HepG2 (cell line): ENCODE data around the gene ANKK1. TPM values are rescaled to one million over a fixed set of nuclear protein-coding genes. Genes with fewer than 3 reads are reported as not detected.

Experiments used
- ATAC-seq: fragments of 200-7000 bp; cut with Tn5 transposase; 3 replicates; pipeline ENCODE4 v1.9.1; 2020; ENCODE audit warnings: mild to moderate bottlenecking, moderate library complexity
- BruUV-seq: library from RNA; stranded (reverse); fragments of 400-500 nt; replicated peaks from 2 replicates; lab custom pipeline; 2021; lab: Mats Ljungman, UMichigan
- CTCF ChIA-PET: fragments of 300-600 bp; formaldehyde crosslinking; extraction: SDS; loops from one replicate; lab custom pipeline; 2021; ENCODE audit warnings: low total read pairs, inconsistent platforms, low intra/inter-chr PET ratio; lab: Yijun Ruan, JAX
- POLR2A ChIA-PET: fragments of 350-600 bp; sonication (Branson Sonifier 250); formaldehyde crosslinking; loops from one replicate; lab custom pipeline; 2020; ENCODE audit warnings: antibody characterized with exemption, inconsistent platforms; lab: Yijun Ruan, JAX
- DNase-seq: peaks from one replicate; pipeline ENCODE4 v3.0.0-alpha.2; 2015; ENCODE audit warnings: low spot score
- FAIRE-seq: peaks from 3 replicates; lab custom pipeline; 2011; peaks lifted over from hg19 to GRCh38; lab: Jason Lieb, UNC
- H2AFZ ChIP-seq: one replicate; pipeline ENCODE4 v1.6.1; 2011; ENCODE audit warnings: low read length, inconsistent platforms
- H3K27ac ChIP-seq: fragments of 300-600 bp; 3 replicates; pipeline ENCODE4 v1.8.0; 2011; ENCODE audit warnings: mixed run types, mild to moderate bottlenecking, mixed read lengths, low read length, inconsistent platforms; ENCODE audit not compliant: insufficient read depth; ENCODE audit errors: extremely low read length
- H3K27me3 ChIP-seq, 2 experiments: fragments of 200-600 bp in 1 of 2; 2 replicates in 1 of 2; 3 replicates in 1 of 2; pipeline versions ENCODE4 v1.6.0 to v1.8.0; 2011; ENCODE audit warnings: low read length in 2 of 2, mild to moderate bottlenecking in 2 of 2, moderate library complexity in 2 of 2, inconsistent platforms in 1 of 2; ENCODE audit not compliant: insufficient read depth in 2 of 2, control insufficient read depth in 1 of 2
- H3K36me3 ChIP-seq, 2 experiments: fragments of 200-600 bp in 1 of 2; replicated peaks in 1 of 2; 2 replicates in 1 of 2; 3 replicates in 1 of 2; pipeline versions ENCODE4 v1.5.1 to v1.8.0; 2011; ENCODE audit warnings: low read length in 2 of 2, inconsistent platforms in 1 of 2; ENCODE audit not compliant: insufficient read depth in 2 of 2, control insufficient read depth in 1 of 2
- H3K4me1 ChIP-seq: 2 replicates; pipeline ENCODE4 v1.5.1; 2012; ENCODE audit warnings: low read length, inconsistent platforms; ENCODE audit not compliant: insufficient read depth
- H3K4me2 ChIP-seq: 2 replicates; pipeline ENCODE4 v1.6.0; 2011; ENCODE audit warnings: low read depth, low read length, inconsistent platforms
- H3K4me3 ChIP-seq, 3 experiments: fragments of 200-600 bp in 1 of 3; sonication (generic), shearing (Covaris generic) in 1 of 3; replicated peaks in 1 of 3; 2 replicates each; pipeline ENCODE4 v1.5.1; 2011 to 2016; ENCODE audit warnings: low read length in 3 of 3, inconsistent platforms in 2 of 3, low read depth in 2 of 3, mild to moderate bottlenecking in 2 of 3, control low read depth in 1 of 3, mixed read lengths in 1 of 3; ENCODE audit not compliant: insufficient read depth in 1 of 3
- H3K79me2 ChIP-seq: one replicate; pipeline ENCODE4 v1.6.1; 2011; ENCODE audit warnings: low read length, inconsistent platforms; ENCODE audit not compliant: insufficient read depth
- H3K9ac ChIP-seq: 2 replicates; pipeline ENCODE4 v1.6.0; 2011; ENCODE audit warnings: mild to moderate bottlenecking, low read depth, low read length, inconsistent platforms; ENCODE audit not compliant: insufficient read depth
- H3K9me3 ChIP-seq: 2 replicates; pipeline ENCODE4 v1.5.1; 2012; ENCODE audit warnings: mild to moderate bottlenecking, low read length
- H4K20me1 ChIP-seq: 2 replicates; pipeline ENCODE4 v1.6.0; 2011; ENCODE audit warnings: inconsistent platforms, mild to moderate bottlenecking, low read length, moderate library complexity; ENCODE audit not compliant: insufficient read depth
- ADNP ChIP-seq: sonication (generic); formaldehyde crosslinking; IDR thresholded peaks from 2 replicates; pipeline ENCODE4 v1.4.0; 2020; ENCODE audit warnings: missing genetic modification reagents
- CTCF ChIP-seq: sonication (generic); formaldehyde crosslinking; IDR thresholded peaks from 2 replicates; pipeline ENCODE4 v1.5.0; 2020; ENCODE audit warnings: mild to moderate bottlenecking, missing genetic modification reagents, moderate library complexity
- ELK4 ChIP-seq: sonication (generic); formaldehyde crosslinking; IDR thresholded peaks from 2 replicates; pipeline ENCODE4 v1.9.0; 2021; ENCODE audit warnings: missing genetic modification reagents, borderline replicate concordance
- FOSL1 ChIP-seq: sonication (generic); formaldehyde crosslinking; IDR thresholded peaks from 2 replicates; pipeline ENCODE4 v1.9.0; 2021; ENCODE audit warnings: missing genetic modification reagents, borderline replicate concordance
- HBP1 ChIP-seq: IDR thresholded peaks from 2 replicates; pipeline ENCODE4 v1.6.1; 2016; ENCODE audit warnings: low read depth, control low read depth
- HES4 ChIP-seq: sonication (generic); formaldehyde crosslinking; IDR thresholded peaks from 2 replicates; pipeline ENCODE4 v1.9.0; 2021; ENCODE audit warnings: mild to moderate bottlenecking, missing genetic modification reagents, borderline replicate concordance
- MBNL3 ChIP-seq: fragments of 250-450 bp; sonication (Bioruptor Pico); conservative IDR thresholded peaks from 2 replicates; pipeline ENCODE4 v1.8.0; 2022; ENCODE audit warnings: mild to moderate bottlenecking, inconsistent platforms
- PLSCR1 ChIP-seq: sonication (generic); formaldehyde crosslinking; IDR thresholded peaks from 2 replicates; pipeline ENCODE4 v1.5.0; 2020; ENCODE audit warnings: missing genetic modification reagents, mild to moderate bottlenecking, borderline replicate concordance
- ZHX1 ChIP-seq: sonication (generic); formaldehyde crosslinking; IDR thresholded peaks from 2 replicates; pipeline ENCODE4 v1.8.1; 2022; ENCODE audit warnings: low read depth, mild to moderate bottlenecking, missing genetic modification reagents
- ZNF256 ChIP-seq: sonication (generic); formaldehyde crosslinking; conservative IDR thresholded peaks from 2 replicates; pipeline ENCODE4 v1.4.0; 2020; ENCODE audit warnings: missing genetic modification reagents
- ZNF883 ChIP-seq: sonication (generic); formaldehyde crosslinking; IDR thresholded peaks from 2 replicates; pipeline ENCODE4 v1.5.1; 2020; ENCODE audit warnings: mild to moderate bottlenecking, missing genetic modification reagents; ENCODE audit errors: not compliant biosample characterization
- WGBS: methylation state at CpG from one replicate; pipeline ENCODE4 v1.1.6; 2017; ENCODE audit warnings: low lambda C conversion rate; 5-methylcytosine and 5-hydroxymethylcytosine counted together
- in situ Hi-C: cut with HindIII; loops from 2 replicates; pipeline ENCODE4 v1.10.0; 2017; ENCODE audit warnings: low pct_unique_long_range_greater_than_20kb; ENCODE audit not compliant: extremely low pct_ligation_motif_present
- intact Hi-C: fragments of 100-400 bp; cut with micrococcal nuclease; formaldehyde crosslinking; loops from one replicate; pipeline ENCODE4 v1.10.0; 2022; ENCODE audit not compliant: unreplicated experiment
- polyA plus RNA-seq, 8 experiments: library from polyadenylated mRNA; depleted of rRNA in 3 of 8; stranded (reverse) in 7 of 8; unstranded in 1 of 8; fragments of >200 nt; fragmentation: Illumina TruSeq in 4 of 8; extraction: Trizol in 4 of 8; gene quantifications; 2 replicates each; pipeline versions ENCODE4 v1.2.1 to v1.2.3, GENCODE V29; 2011 to 2016; ENCODE audit warnings: low read depth in 4 of 8, missing spikeins in 1 of 8, mixed read lengths in 1 of 8; ENCODE audit not compliant: insufficient read depth in 1 of 8
- total RNA-seq, 5 experiments: library from RNA; depleted of rRNA; stranded (reverse); fragments of >200 nt; fragmentation: Illumina TruSeq; extraction: Trizol; gene quantifications; 2 replicates each; pipeline ENCODE4 v1.2.3, GENCODE V29; 2016; ENCODE audit warnings: low read depth in 1 of 5

ANKK1 gene
- total and polyA plus RNA-seq, 2 of the 13 experiments (the other 11 are each of a cell fraction or from before 2014, with no cell fraction given) = 0.04 to 0.22 TPM

- 0% methylated on average over 1 of the region's 1 CpG for WGBS
- ChIA-PET CTCF (no interaction called here), POLR2A (no interaction called here)
- intact Hi-C loops = no loop called here
- Histone ChIP-seq H4K20me1 (no peaks in the 10 kb centered on the region), H3K27ac (no peak overlapping the region), H3K36me3 (no peaks in the 10 kb centered on the region), H3K4me1 (no peaks in the 10 kb centered on the region), H3K4me3 (no peak overlapping the region), H3K9ac (no peak overlapping the region), H3K9me3 (no peaks in the 10 kb centered on the region), H3K4me2 (no peak overlapping the region), H3K27me3 (no peaks in the 10 kb centered on the region), H2AFZ (no peak overlapping the region), H3K79me2 (no peaks in the 10 kb centered on the region)
- FAIRE-seq (no peak), DNase-seq (no peak), ATAC-seq (no peak)
- in situ Hi-C loops = no loop called here
- no peak for TF ChIP-seq FOSL1 (CRISPR knock-in tag)
- no peak for TF ChIP-seq ZHX1 (CRISPR knock-in tag)
- TF ChIP-seq ADNP (CRISPR knock-in tag) = no peak
- TF ChIP-seq ELK4 = no peak
- BruUV-seq = no TSS peak
These were observed 8.9 kb upstream of the ANKK1 start for GRCh38 chr11:113378692-113379091.

GRCh38 chr11:113382121-113382520, 5.5 kb upstream of the ANKK1 start:
- no peak for DNase-seq
- TF ChIP-seq CTCF (CRISPR knock-in tag) (no peak), ZNF256 (no peak), HBP1 (CRISPR knock-in tag) (no peak), ZNF883 (CRISPR knock-in tag) (no peak), PLSCR1 (CRISPR knock-in tag) (no peak), HES4 (CRISPR knock-in tag) (no peak), MBNL3 (CRISPR knock-in tag) (no peak)

More at GRCh38 chr11:113382121-113382520, 5.5 kb upstream of the ANKK1 start:
- Histone ChIP-seq H3K27ac (no peak overlapping the region), H3K79me2 (no peaks in the 10 kb centered on the region), H3K36me3 (no peaks in the 10 kb centered on the region), H3K9me3 (no peaks in the 10 kb centered on the region), H4K20me1 (no peaks in the 10 kb centered on the region), H3K9ac (no peak overlapping the region), H3K27me3 (no peaks in the 10 kb centered on the region), H3K4me1 (no peaks in the 10 kb centered on the region), H2AFZ (no peak overlapping the region), H3K4me3 (no peak overlapping the region), H3K4me2 (no peak overlapping the region)
- in situ Hi-C loops (no loop called here), intact Hi-C loops (no loop called here)
- ATAC-seq = no peak
- no TSS peak for BruUV-seq
- FAIRE-seq = no peak
- ChIA-PET CTCF (no interaction called here), POLR2A (no interaction called here)
